ENCODE results near the gene IDUA. TPM values are rescaled to one million over a fixed set of nuclear protein-coding genes. Genes with fewer than 3 reads are reported as not detected.

Gene IDUA
- total RNA-seq, 1 donor from 2014 or later, result 2.6 TPM

- no peak for DNase-seq (ENCODE audit: low read depth)
- FAIRE-seq, result no peak
- no peak for TF ChIP-seq CTCF (IDR thresholded peaks at IDR 0.05; ENCODE audit: insufficient read depth, low read length, severe bottlenecking)
Measured at GRCh38 chr4:965048-965765, 21.6 kb upstream of the IDUA start.

GRCh38 chr4:965766-966134 lies 21.1 kb upstream of the IDUA start:
- FAIRE-seq, result no peak
- no peak overlapping the region for H3K4me3 ChIP-seq (ENCODE audit: low read depth, low read length)
- no peaks in the 10 kb centered on the region for H3K27me3 ChIP-seq (ENCODE audit: control insufficient read depth, insufficient read depth, low read length)
- H3K36me3 ChIP-seq (ENCODE audit: control insufficient read depth, insufficient read depth, low read length), result peaks cover 21% of the 10 kb centered on the region
- TF ChIP-seq CTCF (IDR thresholded peaks at IDR 0.05; ENCODE audit: insufficient read depth, low read length, severe bottlenecking), result no peak
- no peak for DNase-seq (ENCODE audit: low read depth)

More at GRCh38 chr4:965048-965765, 21.6 kb upstream of the IDUA start:
- Histone ChIP-seq H3K4me3 (ENCODE audit: low read depth, low read length) (no peak overlapping the region), H3K27me3 (ENCODE audit: control insufficient read depth, insufficient read depth, low read length) (no peaks in the 10 kb centered on the region), H3K36me3 (ENCODE audit: control insufficient read depth, insufficient read depth, low read length) (peaks cover 21% of the 10 kb centered on the region)

- TF ChIP-seq CTCF (IDR thresholded peaks at IDR 0.05; ENCODE audit: insufficient read depth, low read length, severe bottlenecking), result no peak
- peaks cover 24% of the 10 kb centered on the region for H3K36me3 ChIP-seq (ENCODE audit: control insufficient read depth, insufficient read depth, low read length)
- no peaks in the 10 kb centered on the region for H3K27me3 ChIP-seq (ENCODE audit: control insufficient read depth, insufficient read depth, low read length)
- DNase-seq (ENCODE audit: low read depth), result no peak
- no peak for FAIRE-seq
- no peak overlapping the region for H3K4me3 ChIP-seq (ENCODE audit: low read depth, low read length)
Measured at GRCh38 chr4:966266-967112, 20.4 kb upstream of the IDUA start.

GRCh38 chr4:967113-968104 lies 19.4 kb upstream of the IDUA start:
- TF ChIP-seq CTCF (IDR thresholded peaks at IDR 0.05; ENCODE audit: insufficient read depth, low read length, severe bottlenecking), result no peak
- DNase-seq (ENCODE audit: low read depth), result no peak
- Histone ChIP-seq H3K27me3 (ENCODE audit: control insufficient read depth, insufficient read depth, low read length) (no peaks in the 10 kb centered on the region), H3K4me3 (ENCODE audit: low read depth, low read length) (no peak overlapping the region), H3K36me3 (ENCODE audit: control insufficient read depth, insufficient read depth, low read length) (peaks cover 20% of the 10 kb centered on the region)
- FAIRE-seq, result no peak

DNA sequence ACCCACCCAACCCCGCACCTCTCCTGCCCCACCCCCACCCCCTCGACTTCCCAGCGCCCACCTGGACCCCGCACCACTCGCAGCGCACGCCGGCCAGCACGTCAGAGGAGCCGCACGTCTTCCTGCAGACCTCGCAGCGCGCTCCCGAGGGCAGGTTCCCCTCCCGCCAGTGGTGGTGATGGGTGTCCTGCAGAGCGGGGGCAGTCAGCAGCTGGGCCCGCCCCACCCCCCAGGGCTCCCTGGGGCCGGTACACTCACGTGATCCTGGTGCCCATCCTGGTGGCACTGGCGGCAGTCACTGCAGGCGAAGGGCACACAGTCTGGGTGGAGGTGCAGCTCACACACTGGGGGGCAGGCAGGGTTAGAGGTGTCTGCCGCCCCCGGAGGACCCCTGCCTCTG lies 18.6 kb upstream of the IDUA start:
- Histone ChIP-seq H3K4me3 (ENCODE audit: low read depth, low read length) (no peak overlapping the region), H3K27me3 (ENCODE audit: control insufficient read depth, insufficient read depth, low read length) (no peaks in the 10 kb centered on the region), H3K36me3 (ENCODE audit: control insufficient read depth, insufficient read depth, low read length) (peaks cover 17% of the 10 kb centered on the region)
- TF ChIP-seq CTCF (IDR thresholded peaks at IDR 0.05; ENCODE audit: insufficient read depth, low read length, severe bottlenecking), result no peak
- FAIRE-seq, result no peak
- DNase-seq (ENCODE audit: low read depth), result no peak

Data from bronchial epithelial cell (primary cell).